Measurements from ENCODE around the gene PSAPL1.

PSAPL1 gene

GRCh38 chr4:7402526-7402925 is 32.2 kb downstream of the PSAPL1 start:
- no peak for DNase-seq (ENCODE audit: low read depth)
- TF ChIP-seq CTCF (IDR thresholded peaks at IDR 0.05; ENCODE audit: control insufficient read depth, insufficient read depth, low read depth, low read length, missing control alignments): no peak
- H3K4me3 ChIP-seq (ENCODE audit: control insufficient read depth, low read depth, low read length): no peak overlapping the region

GRCh38 chr4:7400671-7401298 is 33.9 kb downstream of the PSAPL1 start:
- TF ChIP-seq CTCF (IDR thresholded peaks at IDR 0.05; ENCODE audit: control insufficient read depth, insufficient read depth, low read depth, low read length, missing control alignments): no peak
- no peak for DNase-seq (ENCODE audit: low read depth)
- H3K4me3 ChIP-seq (ENCODE audit: control insufficient read depth, low read depth, low read length): no peak overlapping the region

GRCh38 chr4:7399440-7400234 is 35.1 kb downstream of the PSAPL1 start:
- no peak for DNase-seq (ENCODE audit: low read depth)
- TF ChIP-seq CTCF (IDR thresholded peaks at IDR 0.05; ENCODE audit: control insufficient read depth, insufficient read depth, low read depth, low read length, missing control alignments): no peak
- no peak overlapping the region for H3K4me3 ChIP-seq (ENCODE audit: control insufficient read depth, low read depth, low read length)

GRCh38 chr4:7398788-7399439 is 35.8 kb downstream of the PSAPL1 start:
- DNase-seq (ENCODE audit: low read depth): no peak
- TF ChIP-seq CTCF (IDR thresholded peaks at IDR 0.05; ENCODE audit: control insufficient read depth, insufficient read depth, low read depth, low read length, missing control alignments): no peak
- no peak overlapping the region for H3K4me3 ChIP-seq (ENCODE audit: control insufficient read depth, low read depth, low read length)

- peak; percentile 9 for TF ChIP-seq CTCF (IDR thresholded peaks at IDR 0.05; ENCODE audit: control insufficient read depth, insufficient read depth, low read depth, low read length, missing control alignments)
- DNase-seq (ENCODE audit: low read depth): no peak
- H3K4me3 ChIP-seq (ENCODE audit: control insufficient read depth, low read depth, low read length): no peak overlapping the region
These were observed 36.7 kb downstream of the PSAPL1 start for GRCh38 chr4:7398104-7398423.

GRCh38 chr4:7397206-7398103 is 37.3 kb downstream of the PSAPL1 start:
- H3K4me3 ChIP-seq (ENCODE audit: control insufficient read depth, low read depth, low read length): no peak overlapping the region
- no peak for TF ChIP-seq CTCF (IDR thresholded peaks at IDR 0.05; ENCODE audit: control insufficient read depth, insufficient read depth, low read depth, low read length, missing control alignments)
- DNase-seq (ENCODE audit: low read depth): no peak

Measured in AG09309 (cell line).